GM19397 (cell line): Measurements from ENCODE around the gene CYBA.

Source experiments
- ATAC-seq: cut with Tn5 transposase; IDR thresholded peaks from one replicate; pipeline ENCODE4 v1.9.1; 2021; ENCODE audit warnings: mild to moderate bottlenecking, moderate library complexity; ENCODE audit not compliant: unreplicated experiment

CYBA gene

DNA sequence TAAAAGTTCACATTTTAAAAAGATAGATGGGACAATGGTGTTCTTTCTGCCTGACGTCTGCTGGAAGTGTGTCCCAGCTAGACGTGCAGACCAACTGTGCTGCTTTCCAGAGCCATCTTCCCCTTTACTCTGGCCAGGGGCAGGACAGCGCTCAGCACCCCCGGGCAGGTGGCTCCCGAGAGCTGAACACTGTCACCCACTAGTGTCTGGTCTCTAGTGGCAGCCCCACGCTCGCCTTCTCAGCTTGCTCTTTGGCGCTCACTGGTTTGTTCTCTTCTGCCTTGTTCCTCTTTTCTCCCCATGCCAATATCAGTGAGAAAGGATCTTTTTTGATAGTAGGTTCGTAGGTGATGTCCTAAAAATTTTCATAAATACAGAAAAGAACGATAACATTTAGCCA is 54.9 kb downstream of the CYBA start:
- no peak for ATAC-seq

GRCh38 chr16:88595101-88595500 is 55.8 kb downstream of the CYBA start:
- no peak for ATAC-seq

- no peak for ATAC-seq
Observed at GRCh38 chr16:88593910-88594309, 56.9 kb downstream of the CYBA start.

- no peak for ATAC-seq
Observed at GRCh38 chr16:88593489-88593888, 57.4 kb downstream of the CYBA start.
